Stimulated activated CD8-positive, alpha-beta memory T cell treated with anti-CD3 and anti-CD28 coated beads, Interleukin-4, amount 100 ng/mL, for 1 hour (primary cell): ENCODE measurements around the gene TBC1D8.
"Not testable (repeated sequence)": the region's sequence is repeated elsewhere in the genome, so short reads cannot be mapped to it uniquely, and the experiment has no call there.

Experiments
- DNase-seq, 2 donors: peaks; one replicate each; pipeline ENCODE4 v3.0.0-alpha.2; 2020; ENCODE audit warnings: low read depth in 2 of 2, low spot score in 1 of 2

Gene TBC1D8

GRCh38 chr2:101064868-101065549 lies 86.2 kb downstream of the TBC1D8 start:
- no peak for DNase-seq

DNA sequence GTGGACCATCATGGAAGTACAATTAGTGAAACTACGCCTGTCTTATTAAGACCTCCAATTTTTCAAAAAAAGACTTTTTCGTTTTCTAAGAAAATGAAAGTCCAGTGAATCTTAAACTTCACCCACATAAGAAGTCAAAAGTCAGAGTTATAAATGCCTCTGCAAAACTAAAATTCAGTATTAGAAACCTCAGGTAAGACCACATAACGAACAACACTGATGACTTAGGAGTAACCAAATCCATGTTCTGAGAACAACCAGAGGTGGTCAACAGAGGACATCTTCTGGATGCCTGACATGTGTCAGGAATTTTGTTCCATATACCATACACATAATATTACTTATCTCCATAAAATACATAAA lies 86.7 kb downstream of the TBC1D8 start:
- no peak for DNase-seq

DNA sequence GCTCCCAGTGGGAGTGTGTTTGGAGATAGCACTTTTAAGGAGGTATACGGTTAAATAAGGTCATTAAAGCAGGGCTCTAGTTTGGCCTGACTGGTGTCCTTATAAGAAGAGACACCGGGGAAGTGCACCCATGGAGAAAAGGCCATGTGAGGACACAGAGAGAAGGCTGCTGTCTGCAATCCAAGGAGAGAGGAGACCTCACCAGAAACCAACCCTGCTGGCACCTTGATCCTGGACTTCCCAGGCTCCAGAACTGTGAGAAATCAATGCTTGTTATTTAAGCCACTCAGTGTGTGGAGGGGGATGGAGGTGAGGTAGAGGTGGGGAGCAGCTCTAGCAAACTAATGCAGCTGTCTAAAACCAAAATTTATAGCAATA lies 87.1 kb downstream of the TBC1D8 start:
- DNase-seq: no peak

- DNase-seq: no peak
These were observed 87.6 kb downstream of the TBC1D8 start for GRCh38 chr2:101063352-101064124.

DNA sequence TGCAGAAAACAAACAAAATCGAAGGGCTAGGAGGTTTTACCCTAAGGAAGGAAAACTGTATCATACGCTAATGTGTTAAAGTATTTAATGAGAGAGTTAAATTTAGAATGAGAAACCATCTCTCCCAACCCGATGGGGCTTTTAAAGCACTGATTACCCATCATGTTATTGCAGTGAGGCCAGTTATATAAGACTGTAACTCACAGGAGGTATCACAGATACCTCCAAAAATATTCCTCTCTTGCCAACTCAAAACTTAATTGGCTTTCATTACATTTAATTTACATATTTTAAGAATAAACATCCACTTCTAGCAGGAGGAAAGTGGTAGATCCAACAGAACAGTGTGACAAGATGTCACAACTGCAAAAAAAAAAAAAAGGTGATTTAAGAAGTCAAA lies 92.8 kb downstream of the TBC1D8 start:
- DNase-seq: no peak

- no peak for DNase-seq
These were observed 93.9 kb downstream of the TBC1D8 start for GRCh38 chr2:101057051-101057933.

DNA sequence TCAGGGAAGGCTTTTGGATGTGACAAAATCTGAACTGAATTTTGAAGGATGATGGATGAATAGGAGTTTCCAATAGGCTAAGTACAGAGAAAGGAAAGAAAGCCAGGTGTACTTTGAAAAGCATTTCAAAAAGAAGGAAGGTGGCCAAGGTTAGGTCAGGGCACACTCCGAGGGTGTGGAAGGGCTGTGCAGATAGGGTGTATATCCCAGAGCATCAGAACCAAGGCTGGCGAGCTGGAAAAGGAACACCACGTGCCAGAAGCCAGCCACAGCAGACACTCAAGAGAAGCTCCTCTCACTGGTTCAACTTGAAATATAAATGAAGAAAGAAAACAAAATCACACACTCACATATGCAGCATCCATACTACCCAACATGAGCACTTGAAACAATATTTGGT lies 98.1 kb downstream of the TBC1D8 start:
- no peak for DNase-seq

DNA sequence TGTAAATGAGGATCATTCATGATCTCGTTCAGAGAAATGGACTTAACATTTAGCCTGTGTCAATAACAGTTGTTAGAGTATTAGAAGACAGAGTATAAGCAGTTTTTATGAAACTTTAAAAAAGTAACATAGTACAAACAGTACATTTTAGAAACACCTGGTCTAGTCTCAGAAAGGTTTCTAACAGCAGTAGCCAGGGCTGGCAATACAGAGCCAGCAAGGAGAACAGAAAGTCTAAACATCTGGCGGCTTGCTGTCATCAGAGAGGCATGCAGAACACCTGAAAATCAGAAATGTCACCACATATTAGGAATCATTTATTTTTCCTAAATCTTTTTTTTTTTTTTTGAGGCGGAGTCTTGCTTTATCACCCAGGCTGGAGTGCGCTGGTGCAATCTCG lies 99.0 kb downstream of the TBC1D8 start:
- DNase-seq: no peak

DNA sequence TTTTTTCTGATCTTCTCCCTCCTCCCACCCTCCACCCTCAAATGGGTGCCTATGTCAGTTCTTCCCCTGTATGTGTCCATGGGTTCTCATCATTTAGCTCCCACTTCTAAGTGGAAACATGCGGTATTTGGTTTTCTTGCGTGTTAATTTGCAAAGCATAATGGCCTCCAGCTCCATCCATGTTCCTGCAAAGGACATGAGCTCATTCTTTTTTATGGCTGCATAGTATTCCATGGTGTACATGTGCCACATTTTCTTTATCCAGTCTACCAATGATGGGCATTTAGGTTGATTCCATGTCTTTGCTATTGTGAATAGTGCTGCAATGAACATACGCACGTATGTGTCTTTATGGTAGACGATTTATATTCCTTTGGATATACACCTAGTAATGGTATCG lies 100.3 kb downstream of the TBC1D8 start:
- not testable (repeated sequence) for DNase-seq

- no peak for DNase-seq
These were observed 102.4 kb downstream of the TBC1D8 start for GRCh38 chr2:101048756-101049155.

DNA sequence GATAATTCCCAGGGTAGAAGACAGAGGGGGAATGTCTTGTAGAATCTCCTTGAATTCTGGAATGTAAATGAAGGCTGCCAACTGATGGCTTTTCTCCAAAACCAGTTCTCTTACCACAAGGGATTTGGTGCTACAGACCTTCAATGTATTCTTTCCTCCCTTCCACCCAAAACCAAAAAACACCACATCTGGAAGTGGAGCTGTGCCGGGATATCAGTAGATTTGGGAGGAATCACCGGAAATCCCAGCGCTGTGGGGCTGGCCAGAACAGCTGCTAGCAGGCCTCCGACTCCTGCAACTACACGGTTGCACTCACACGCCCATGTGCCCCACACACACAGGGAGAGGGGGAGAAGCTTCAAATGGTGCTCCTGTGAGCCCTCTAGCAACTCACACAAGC lies 103.4 kb downstream of the TBC1D8 start:
- no peak for DNase-seq

- no peak for DNase-seq
These were observed 104.0 kb downstream of the TBC1D8 start for GRCh38 chr2:101047075-101047766.

DNA sequence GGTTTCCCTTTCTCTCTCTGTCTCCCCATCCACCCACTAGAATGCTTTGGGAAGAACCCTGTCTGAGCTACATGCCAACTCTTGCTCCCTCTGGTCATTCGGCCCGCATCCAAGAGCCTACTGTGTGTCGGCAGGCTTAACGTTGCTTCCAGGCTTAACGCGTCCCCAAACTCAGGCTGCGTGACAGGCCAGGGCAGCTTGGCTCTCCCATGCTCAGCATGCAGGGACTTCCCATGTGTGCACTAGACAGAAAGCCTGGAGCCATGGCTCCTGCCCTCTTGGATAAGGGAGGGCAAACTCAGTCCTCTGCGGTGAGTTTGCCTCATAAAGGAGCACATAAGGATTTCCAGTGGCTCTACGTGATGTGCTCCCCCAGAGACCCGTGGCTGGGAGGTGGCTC lies 105.9 kb downstream of the TBC1D8 start:
- DNase-seq: no peak

DNA sequence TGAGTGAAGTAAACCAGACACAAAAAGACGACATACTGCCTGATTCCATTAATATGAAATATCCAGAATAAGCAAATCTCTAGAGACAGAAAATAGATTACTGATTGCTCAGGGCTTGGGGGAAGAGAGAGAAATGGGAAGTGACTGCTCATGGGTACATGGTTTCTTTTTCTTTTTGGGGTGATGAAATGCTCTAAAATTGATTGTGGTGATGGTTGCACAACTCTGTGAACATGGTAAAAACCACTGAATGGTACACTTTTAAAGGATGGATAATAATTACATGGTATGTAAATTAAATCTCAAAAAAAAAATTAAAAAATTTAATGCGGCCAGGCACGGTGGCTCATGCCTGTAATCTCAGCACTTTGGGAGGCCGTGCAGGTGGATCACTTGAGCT lies 109.8 kb downstream of the TBC1D8 start:
- no peak for DNase-seq

- DNase-seq: no peak
These were observed 110.4 kb downstream of the TBC1D8 start for GRCh38 chr2:101040761-101041160.

- no peak for DNase-seq
These were observed 111.1 kb downstream of the TBC1D8 start for GRCh38 chr2:101040072-101040471.

DNA sequence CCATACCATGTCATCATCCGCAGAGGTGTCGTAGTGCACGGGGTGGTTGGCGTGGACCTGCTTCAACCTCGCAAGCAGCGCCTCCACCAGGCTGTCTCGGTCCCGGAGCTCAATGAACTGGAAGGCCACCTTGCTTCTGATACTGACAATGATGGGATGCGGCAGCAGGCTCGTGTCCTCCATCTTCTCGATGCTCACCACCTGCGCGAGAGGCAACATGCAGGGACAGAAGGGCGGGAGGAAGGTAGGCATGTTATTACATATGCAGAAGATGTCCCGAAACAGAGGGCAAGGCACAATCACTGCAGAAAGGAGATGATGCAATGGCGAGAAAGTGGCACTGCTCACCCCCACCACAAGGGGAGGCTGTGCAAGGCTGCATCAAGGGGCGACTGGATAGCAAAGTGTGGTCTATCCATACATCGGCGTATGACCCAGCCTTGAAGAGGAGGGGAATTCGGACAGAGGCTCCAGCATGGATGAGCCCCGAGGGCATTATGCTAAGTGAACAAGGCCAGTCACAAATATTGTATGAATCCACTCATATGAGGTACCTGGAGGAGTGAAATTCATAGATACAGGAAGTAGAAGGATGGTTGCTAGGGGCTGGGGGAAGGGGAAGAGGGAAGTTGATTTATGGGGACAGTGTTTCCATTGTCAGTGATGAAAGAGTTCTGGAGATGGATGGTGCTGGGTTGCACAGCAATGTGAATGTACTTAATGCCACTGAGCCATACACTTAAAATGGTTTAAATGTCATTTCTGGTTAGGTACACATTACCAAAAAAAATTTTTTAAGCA lies 112.5 kb downstream of the TBC1D8 start:
- DNase-seq: no peak

GRCh38 chr2:101037161-101037755 lies 113.9 kb downstream of the TBC1D8 start:
- DNase-seq: no peak

DNA sequence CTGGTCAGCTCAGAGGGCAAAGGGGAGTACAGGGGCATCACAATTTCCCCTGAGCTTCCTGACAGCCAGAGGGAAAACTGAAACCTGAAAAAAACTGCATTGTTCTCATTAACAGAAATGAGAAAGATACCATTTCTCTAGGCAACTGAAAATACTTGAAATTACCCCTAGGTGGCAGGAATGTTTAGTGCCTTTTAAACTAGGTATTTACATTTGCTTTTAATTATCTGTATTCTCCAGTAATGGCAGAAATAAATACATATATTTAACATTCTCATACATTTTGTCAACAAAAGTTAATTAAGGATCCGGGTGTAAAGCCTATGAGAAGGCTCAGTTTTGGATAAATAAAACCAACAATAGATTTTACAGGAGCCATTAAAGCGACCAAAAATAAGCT lies 114.6 kb downstream of the TBC1D8 start:
- no peak for DNase-seq

DNA sequence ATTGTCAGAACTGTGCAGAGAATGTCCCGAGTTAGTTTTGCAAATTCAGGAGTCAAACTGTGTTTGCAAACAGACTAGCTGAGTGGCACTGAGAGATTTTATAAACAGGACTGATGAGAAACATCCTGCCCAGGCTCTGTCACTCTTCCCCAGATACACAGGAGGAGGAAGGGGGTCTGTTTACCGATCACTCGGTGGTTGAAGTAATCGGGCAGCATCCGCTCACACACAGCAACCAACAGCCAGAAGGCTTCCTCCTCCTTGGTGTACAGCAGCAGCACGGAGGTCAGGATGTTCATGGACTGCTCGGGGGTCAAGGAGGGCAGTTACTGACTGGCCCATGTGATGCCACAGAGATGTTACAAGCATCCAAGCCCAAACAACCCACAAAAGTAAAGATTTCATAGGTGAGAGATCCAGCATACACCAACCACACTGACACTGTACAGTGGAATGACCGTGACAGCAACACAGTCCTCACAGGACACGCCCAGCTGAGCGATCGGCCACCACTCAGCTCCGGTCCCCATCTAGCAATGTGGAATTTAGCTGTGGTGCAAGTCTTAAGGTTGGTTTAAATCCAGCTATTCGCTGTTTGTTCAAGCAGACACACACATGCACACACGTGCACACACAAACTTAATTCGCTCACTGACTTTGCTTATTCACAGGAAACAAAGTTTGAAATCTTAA lies 119.0 kb downstream of the TBC1D8 start:
- no peak for DNase-seq
